Karpas-422 (cell line): ENCODE data around the gene SH3BP2. TPM values are rescaled to one million over a fixed set of nuclear protein-coding genes. Genes with fewer than 3 reads are reported as not detected.

Experiments
- DNase-seq: peaks from one replicate; pipeline ENCODE4 v3.0.0-alpha.2; 2015
- H2AFZ ChIP-seq: fragments of 200-600 bp; sonication (generic); 2 replicates; pipeline ENCODE4 v1.6.1; 2014; ENCODE audit warnings: antibody characterized with exemption, low read length, mixed read lengths
- H3K27ac ChIP-seq: fragments of 200-600 bp; sonication (generic); 2 replicates; pipeline ENCODE4 v1.5.1; 2014; ENCODE audit warnings: mild to moderate bottlenecking, low read length, moderate library complexity
- H3K27me3 ChIP-seq: fragments of 200-600 bp; sonication (generic); 2 replicates; pipeline ENCODE4 v1.6.1; 2014; ENCODE audit warnings: low read length, mixed read lengths
- H3K36me3 ChIP-seq: fragments of 200-600 bp; sonication (generic); 2 replicates; pipeline ENCODE4 v1.6.1; 2014; ENCODE audit warnings: low read length, mixed read lengths; ENCODE audit not compliant: insufficient read depth
- H3K4me1 ChIP-seq: fragments of 200-600 bp; sonication (generic); 2 replicates; pipeline ENCODE4 v1.6.1; 2014; ENCODE audit warnings: mild to moderate bottlenecking, low read length, mixed read lengths
- H3K4me2 ChIP-seq: fragments of 200-600 bp; sonication (generic); 2 replicates; pipeline ENCODE4 v1.6.1; 2014; ENCODE audit warnings: low read length, low read depth, mild to moderate bottlenecking; ENCODE audit not compliant: poor library complexity, severe bottlenecking
- H3K4me3 ChIP-seq: fragments of 200-600 bp; sonication (generic); 2 replicates; pipeline ENCODE4 v1.5.1; 2014; ENCODE audit warnings: mild to moderate bottlenecking, antibody characterized with exemption, low read length, mixed read lengths
- H3K79me2 ChIP-seq: fragments of 200-600 bp; sonication (generic); 2 replicates; pipeline ENCODE4 v1.6.1; 2014; ENCODE audit warnings: mild to moderate bottlenecking, low read length, mixed read lengths
- H3K9ac ChIP-seq: fragments of 200-600 bp; sonication (generic); 2 replicates; pipeline ENCODE4 v1.6.0; 2014; ENCODE audit warnings: low read length
- H3K9me2 ChIP-seq: fragments of 200-600 bp; sonication (generic), shearing (Covaris generic); replicated peaks from 2 replicates; pipeline ENCODE4 v1.6.0; 2014; ENCODE audit warnings: mild to moderate bottlenecking, low read length, moderate library complexity; ENCODE audit not compliant: insufficient read depth
- H3K9me3 ChIP-seq: fragments of 300-700, 200-600 bp; sonication (generic); 2 replicates; pipeline ENCODE4 v1.6.1; 2014; ENCODE audit warnings: low read length, mixed read lengths
- H4K20me1 ChIP-seq: fragments of 200-600 bp; sonication (generic); 2 replicates; pipeline ENCODE4 v1.6.1; 2014; ENCODE audit warnings: mild to moderate bottlenecking, antibody characterized with exemption, low read length, low read depth; ENCODE audit not compliant: insufficient read depth
- total RNA-seq: library from RNA; depleted of rRNA; stranded (reverse); fragments of >200 nt; shearing (Covaris generic); gene quantifications from 2 replicates; pipeline ENCODE4 v1.2.3, GENCODE V29; 2014; ENCODE audit warnings: low replicate concordance

SH3BP2 gene
- total RNA-seq, 1 experiment from 2014 or later: 17.2 TPM

- H3K9me2 ChIP-seq: no peaks in the 10 kb centered on the region
- no peak overlapping the region for H3K4me3 ChIP-seq
- no peak overlapping the region for H2AFZ ChIP-seq
- no peaks in the 10 kb centered on the region for H3K27me3 ChIP-seq
- H3K79me2 ChIP-seq: peaks cover 26% of the 10 kb centered on the region
- H3K27ac ChIP-seq: no peak overlapping the region
- H3K4me1 ChIP-seq: peaks cover 23% of the 10 kb centered on the region
- no peak overlapping the region for H3K9ac ChIP-seq
- no peaks in the 10 kb centered on the region for H4K20me1 ChIP-seq
- H3K36me3 ChIP-seq: peaks cover 4% of the 10 kb centered on the region; the same call in 1 of the 2 replicates
- no peaks in the 10 kb centered on the region for H3K9me3 ChIP-seq
- no peak overlapping the region for H3K4me2 ChIP-seq
- no peak for DNase-seq
Observed at GRCh38 chr4:2875556-2875955, 82.7 kb downstream of the SH3BP2 start.

- no peak for DNase-seq
- H4K20me1 ChIP-seq: no peaks in the 10 kb centered on the region
- no peak overlapping the region for H3K27ac ChIP-seq
- no peak overlapping the region for H3K4me2 ChIP-seq
- peaks cover 20% of the 10 kb centered on the region for H3K4me1 ChIP-seq
- H3K27me3 ChIP-seq: no peaks in the 10 kb centered on the region
- no peaks in the 10 kb centered on the region for H3K9me2 ChIP-seq
- peaks cover 4% of the 10 kb centered on the region; the same call in 1 of the 2 replicates for H3K36me3 ChIP-seq
- H3K79me2 ChIP-seq: peaks cover 17% of the 10 kb centered on the region
- no peaks in the 10 kb centered on the region for H3K9me3 ChIP-seq
- H2AFZ ChIP-seq: no peak overlapping the region
- no peak overlapping the region for H3K4me3 ChIP-seq
- H3K9ac ChIP-seq: no peak overlapping the region
Observed at GRCh38 chr4:2878346-2878745, 85.5 kb downstream of the SH3BP2 start.

DNA sequence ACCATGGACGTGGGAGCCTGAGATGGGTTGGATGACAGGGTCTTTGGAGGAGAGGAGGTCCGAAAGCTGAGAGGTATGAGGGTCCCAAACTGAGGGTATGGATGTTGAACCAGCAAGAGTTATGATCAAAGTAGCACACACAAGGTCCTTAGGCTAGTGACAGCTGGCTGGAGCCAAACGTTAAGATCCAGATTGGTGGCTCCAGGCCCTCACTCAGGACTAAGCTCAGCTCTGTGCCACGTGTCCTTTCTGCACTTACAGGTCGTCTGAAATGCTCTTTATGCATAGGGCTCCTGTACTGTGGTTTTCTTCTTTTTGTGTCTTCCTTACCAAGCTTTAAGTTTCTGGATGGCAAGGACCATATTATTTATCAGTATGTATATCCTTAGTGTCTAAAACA, 86.1 kb downstream of the SH3BP2 start:
- Histone ChIP-seq H4K20me1 (no peaks in the 10 kb centered on the region), H3K79me2 (peaks cover 11% of the 10 kb centered on the region), H3K4me1 (peaks cover 14% of the 10 kb centered on the region), H2AFZ (no peak overlapping the region), H3K27me3 (no peaks in the 10 kb centered on the region), H3K27ac (no peak overlapping the region), H3K4me3 (no peak overlapping the region), H3K9ac (no peak overlapping the region), H3K9me3 (no peaks in the 10 kb centered on the region), H3K36me3 (peaks cover 4% of the 10 kb centered on the region; the same call in 1 of the 2 replicates), H3K4me2 (no peak overlapping the region), H3K9me2 (no peaks in the 10 kb centered on the region)
- DNase-seq: no peak

- no peak for DNase-seq
- H4K20me1 ChIP-seq: no peaks in the 10 kb centered on the region
- no peaks in the 10 kb centered on the region for H3K27me3 ChIP-seq
- no peak overlapping the region for H2AFZ ChIP-seq
- no peak overlapping the region for H3K9ac ChIP-seq
- no peak overlapping the region for H3K4me2 ChIP-seq
- H3K79me2 ChIP-seq: 0 out of 2 replicates have a peak, but pooled peaks cover 3% of the 10 kb centered on the region
- H3K9me3 ChIP-seq: no peaks in the 10 kb centered on the region
- peaks cover 2% of the 10 kb centered on the region; the same call in 1 of the 2 replicates for H3K36me3 ChIP-seq
- H3K9me2 ChIP-seq: no peaks in the 10 kb centered on the region
- peaks cover 5% of the 10 kb centered on the region for H3K4me1 ChIP-seq
- H3K27ac ChIP-seq: no peak overlapping the region
- H3K4me3 ChIP-seq: no peak overlapping the region
Observed at GRCh38 chr4:2881431-2881830, 88.5 kb downstream of the SH3BP2 start.

DNA sequence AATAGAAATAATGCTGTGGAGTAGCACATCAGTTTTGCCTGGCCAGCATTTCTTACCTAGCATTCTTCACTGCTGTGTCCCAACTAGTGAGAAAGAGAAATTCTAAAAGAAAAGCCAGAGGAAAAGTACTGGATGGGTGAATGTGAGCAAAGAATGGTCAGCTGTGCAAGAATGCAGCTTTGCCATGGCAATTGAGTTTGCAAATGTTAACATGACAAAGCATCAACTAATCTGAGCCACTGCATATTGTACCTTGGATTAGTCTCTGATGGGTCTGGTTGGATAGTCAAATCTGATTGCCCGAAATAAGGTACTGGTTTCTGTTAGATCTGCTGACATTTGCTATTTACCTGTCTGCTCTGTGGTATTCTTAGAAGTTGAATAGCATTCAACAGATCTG, 89.5 kb downstream of the SH3BP2 start:
- no peak overlapping the region for H2AFZ ChIP-seq
- no peak for DNase-seq
- no peak overlapping the region for H3K4me2 ChIP-seq
- H3K9me2 ChIP-seq: no peaks in the 10 kb centered on the region
- 0 out of 2 replicates have a peak, but pooled peaks cover 3% of the 10 kb centered on the region for H3K79me2 ChIP-seq
- H3K36me3 ChIP-seq: peaks cover 6% of the 10 kb centered on the region; the same call in 1 of the 2 replicates
- no peaks in the 10 kb centered on the region for H3K9me3 ChIP-seq
- no peaks in the 10 kb centered on the region for H3K27me3 ChIP-seq
- no peak overlapping the region for H3K27ac ChIP-seq
- peaks cover 5% of the 10 kb centered on the region for H3K4me1 ChIP-seq
- H3K4me3 ChIP-seq: no peak overlapping the region
- H3K9ac ChIP-seq: no peak overlapping the region
- H4K20me1 ChIP-seq: no peaks in the 10 kb centered on the region

GRCh38 chr4:2886161-2886560, 93.3 kb downstream of the SH3BP2 start:
- no peaks in the 10 kb centered on the region for H3K27me3 ChIP-seq
- peaks cover 6% of the 10 kb centered on the region; the same call in 1 of the 2 replicates for H3K36me3 ChIP-seq
- no peak overlapping the region for H3K27ac ChIP-seq
- no peak overlapping the region for H3K4me3 ChIP-seq
- H3K4me1 ChIP-seq: peaks cover 5% of the 10 kb centered on the region
- no peak for DNase-seq
- no peaks in the 10 kb centered on the region for H3K9me3 ChIP-seq
- H4K20me1 ChIP-seq: no peaks in the 10 kb centered on the region
- no peak overlapping the region for H2AFZ ChIP-seq
- H3K79me2 ChIP-seq: no peaks in the 10 kb centered on the region
- H3K4me2 ChIP-seq: no peak overlapping the region
- no peaks in the 10 kb centered on the region for H3K9me2 ChIP-seq
- H3K9ac ChIP-seq: no peak overlapping the region

DNA sequence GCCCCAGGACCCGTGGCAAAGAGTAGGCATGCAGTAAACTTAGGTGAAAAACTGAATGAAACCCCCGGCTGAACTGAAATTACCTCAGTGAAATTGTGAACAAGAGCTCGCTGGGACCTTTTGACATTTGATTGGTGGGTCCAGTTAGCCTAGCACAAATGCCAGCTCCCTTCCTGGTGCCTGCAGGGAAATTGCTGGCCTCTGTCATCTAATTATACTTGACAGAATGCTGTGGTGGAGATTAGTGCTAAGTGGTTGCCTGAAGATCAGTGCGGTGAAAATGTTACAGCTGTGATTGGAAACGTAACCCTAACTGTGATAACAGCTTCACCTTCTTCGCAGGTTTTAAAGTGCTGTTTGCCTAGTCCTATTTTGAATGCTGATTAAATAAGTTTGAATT, 93.7 kb downstream of the SH3BP2 start:
- Histone ChIP-seq H3K4me1 (peaks cover 5% of the 10 kb centered on the region), H3K4me2 (no peak overlapping the region), H3K27ac (no peak overlapping the region), H3K9me3 (no peaks in the 10 kb centered on the region), H3K79me2 (no peaks in the 10 kb centered on the region), H3K36me3 (peaks cover 6% of the 10 kb centered on the region; the same call in 1 of the 2 replicates), H3K9ac (no peak overlapping the region), H3K9me2 (no peaks in the 10 kb centered on the region), H2AFZ (no peak overlapping the region), H3K27me3 (no peaks in the 10 kb centered on the region), H4K20me1 (no peaks in the 10 kb centered on the region), H3K4me3 (no peak overlapping the region)
- no peak for DNase-seq

GRCh38 chr4:2887343-2887742, 94.5 kb downstream of the SH3BP2 start:
- no peaks in the 10 kb centered on the region for H3K9me2 ChIP-seq
- H3K9ac ChIP-seq: no peak overlapping the region
- H2AFZ ChIP-seq: no peak overlapping the region
- peaks cover 6% of the 10 kb centered on the region; the same call in 1 of the 2 replicates for H3K36me3 ChIP-seq
- no peak overlapping the region for H3K4me3 ChIP-seq
- H4K20me1 ChIP-seq: no peaks in the 10 kb centered on the region
- no peak overlapping the region for H3K4me2 ChIP-seq
- 0 out of 2 replicates have a peak, but pooled peaks cover 2% of the 10 kb centered on the region for H3K79me2 ChIP-seq
- DNase-seq: no peak
- H3K27me3 ChIP-seq: no peaks in the 10 kb centered on the region
- H3K27ac ChIP-seq: no peak overlapping the region
- H3K4me1 ChIP-seq: peaks cover 1% of the 10 kb centered on the region
- no peaks in the 10 kb centered on the region for H3K9me3 ChIP-seq
